NCI-H82 treated with DMSO at 0.1 percent for 48 hours (cell line): Measurements from ENCODE around the gene OXCT1.
A peak's percentile ranks its signal among the peaks of the same experiment; 100 is the strongest.

Experiments
- DNase-seq: peaks from one replicate; lab custom pipeline; 2025; ENCODE audit not compliant: unreplicated experiment; lab: John Stamatoyannopoulos, UW

Gene OXCT1

GRCh38 chr5:41869724-41870626 lies at the start of gene OXCT1:
OXCT1 (minus strand) TSS chr5:41870425; CDS start chr5:41870358, 67 bp downstream.
- DNase-seq: no peak

GRCh38 chr5:41918105-41918504 lies 47.9 kb upstream of the OXCT1 start:
- DNase-seq: no peak

GRCh38 chr5:41908374-41909079 lies 38.3 kb upstream of the OXCT1 start:
- DNase-seq: no peak

GRCh38 chr5:41906151-41906550 lies 35.9 kb upstream of the OXCT1 start:
- no peak for DNase-seq

- DNase-seq: peak; percentile 93
These were observed 33.9 kb upstream of the OXCT1 start, which contains the start of gene RIMOC1 for GRCh38 chr5:41903892-41904799. RIMOC1 (plus strand) TSS chr5:41904344; CDS start chr5:41904368, 24 bp downstream.

- no peak for DNase-seq
These were observed 33.2 kb upstream of the OXCT1 start for GRCh38 chr5:41903382-41903891.

- no peak for DNase-seq
These were observed 26.0 kb upstream of the OXCT1 start for GRCh38 chr5:41896230-41896629.

- DNase-seq: no peak
These were observed 23.0 kb upstream of the OXCT1 start for GRCh38 chr5:41893074-41893851.

- DNase-seq: no peak
These were observed 21.8 kb upstream of the OXCT1 start for GRCh38 chr5:41892031-41892430.

GRCh38 chr5:41891066-41891707 lies 21.0 kb upstream of the OXCT1 start:
- DNase-seq: no peak

- DNase-seq: no peak
These were observed 15.1 kb upstream of the OXCT1 start for GRCh38 chr5:41885286-41885685.

- DNase-seq: no peak
These were observed 13.7 kb upstream of the OXCT1 start for GRCh38 chr5:41883936-41884335.

GRCh38 chr5:41883243-41883642 lies 13.0 kb upstream of the OXCT1 start:
- no peak for DNase-seq

GRCh38 chr5:41882765-41883164 lies 12.5 kb upstream of the OXCT1 start:
- no peak for DNase-seq

- DNase-seq: no peak
These were observed 8.6 kb upstream of the OXCT1 start for GRCh38 chr5:41878643-41879478.

GRCh38 chr5:41878173-41878572 lies 7.9 kb upstream of the OXCT1 start:
- DNase-seq: no peak

GRCh38 chr5:41877408-41877807 lies 7.2 kb upstream of the OXCT1 start:
- no peak for DNase-seq

- no peak for DNase-seq
These were observed 6.5 kb upstream of the OXCT1 start for GRCh38 chr5:41876678-41877077.

- DNase-seq: no peak
These were observed 4.9 kb upstream of the OXCT1 start for GRCh38 chr5:41875121-41875520.
